ELR (cell line): ENCODE results near the gene CAPN7.
A peak's percentile ranks its signal among the peaks of the same experiment; 100 is the strongest.

Experiments
- DNase-seq: peaks from one replicate; pipeline ENCODE4 v3.0.0-alpha.2; 2015; ENCODE audit warnings: low read depth

CAPN7 gene

GRCh38 chr3:15246186-15246585 is 40.1 kb downstream of the CAPN7 start:
- no peak for DNase-seq

DNA sequence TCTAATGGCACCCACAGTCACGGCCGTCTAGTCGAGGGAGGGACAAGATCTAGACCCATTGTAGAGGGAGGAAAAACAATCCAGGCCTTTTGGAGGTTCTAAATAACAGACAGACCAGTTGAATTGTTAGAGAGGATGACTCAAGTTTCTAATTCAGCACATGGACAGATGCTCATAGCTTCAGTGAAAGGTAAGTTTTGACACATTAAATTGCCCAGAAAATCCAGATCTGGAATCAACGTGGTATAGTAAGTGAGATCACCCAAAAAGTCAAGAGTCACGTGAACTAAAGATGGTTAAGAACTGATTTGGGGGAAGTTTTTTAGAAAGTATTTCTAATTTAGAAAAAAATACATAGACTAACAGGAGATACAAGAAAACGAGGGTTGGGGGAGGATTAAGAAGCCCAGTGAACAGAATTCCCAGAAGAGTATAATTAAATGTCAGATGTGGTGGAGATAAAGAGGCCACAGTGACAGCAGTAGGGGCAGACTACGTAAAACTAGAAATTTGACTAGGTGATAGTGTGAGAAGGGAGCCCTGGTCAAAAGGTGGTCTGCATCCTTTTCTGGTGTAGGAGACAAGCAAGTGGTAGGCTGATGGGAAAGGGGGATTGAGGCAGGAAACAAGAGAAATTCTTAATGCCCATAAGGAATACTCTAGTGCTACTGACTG is 47.1 kb downstream of the CAPN7 start:
- no peak for DNase-seq

DNA sequence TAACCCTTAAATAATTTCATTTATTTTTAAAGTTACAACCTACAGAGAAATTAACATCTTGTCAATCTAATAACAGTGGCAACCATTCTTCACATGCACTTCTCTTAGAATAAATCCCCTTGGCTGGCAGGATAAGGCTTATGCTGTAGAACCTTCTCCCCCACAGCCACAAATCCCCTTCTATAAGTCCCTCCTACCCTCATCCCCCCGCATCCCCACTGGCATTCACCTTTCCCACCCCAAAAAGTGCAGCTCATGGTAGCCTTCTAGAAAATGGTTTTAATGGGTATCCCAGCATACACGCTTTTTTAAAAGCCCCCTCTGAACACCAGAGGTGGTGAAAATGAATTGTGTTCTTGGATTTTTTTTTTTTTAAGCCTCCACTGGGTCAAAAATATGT is 49.2 kb downstream of the CAPN7 start:
- no peak for DNase-seq

GRCh38 chr3:15256861-15257341 is 50.9 kb downstream of the CAPN7 start:
- no peak for DNase-seq

DNA sequence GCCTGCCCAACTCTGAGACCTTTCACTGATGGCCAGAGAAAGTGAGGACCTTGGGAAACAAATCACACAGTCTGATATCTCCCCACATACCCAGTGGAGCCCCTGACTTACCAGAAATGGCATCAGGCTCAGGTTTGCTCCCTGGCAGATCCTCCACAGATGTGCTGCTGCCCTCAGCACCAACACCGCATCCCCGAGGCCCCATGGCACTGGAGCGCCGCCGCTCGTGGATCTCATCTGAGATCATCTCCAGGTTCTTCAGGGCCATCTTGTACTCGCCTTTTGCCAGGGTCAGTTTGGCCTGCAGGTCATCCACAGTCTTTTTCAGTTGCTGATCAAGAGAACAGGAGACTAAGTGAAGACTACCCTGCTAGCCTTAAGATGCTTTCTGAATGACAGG is 52.7 kb downstream of the CAPN7 start:
- no peak for DNase-seq

DNA sequence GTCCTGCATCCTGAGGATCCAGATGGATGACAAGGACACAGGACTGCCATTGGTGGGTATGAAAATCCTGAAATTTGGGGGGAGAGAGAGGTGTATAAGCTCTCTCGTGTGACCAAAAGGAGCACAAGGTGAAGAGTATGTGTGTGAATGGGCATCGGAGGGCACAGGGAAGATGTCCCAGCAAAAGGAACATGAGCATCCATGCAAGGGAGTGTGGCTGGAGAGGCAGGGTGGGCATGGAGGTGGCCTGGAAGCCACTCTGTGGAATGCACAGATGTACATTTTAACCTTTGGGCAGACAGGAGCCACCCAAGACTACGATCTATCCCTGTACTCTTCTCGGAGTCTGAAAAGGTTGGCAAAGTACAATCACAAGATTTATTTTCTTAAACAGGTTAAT is 54.5 kb downstream of the CAPN7 start:
- DNase-seq, result no peak

DNA sequence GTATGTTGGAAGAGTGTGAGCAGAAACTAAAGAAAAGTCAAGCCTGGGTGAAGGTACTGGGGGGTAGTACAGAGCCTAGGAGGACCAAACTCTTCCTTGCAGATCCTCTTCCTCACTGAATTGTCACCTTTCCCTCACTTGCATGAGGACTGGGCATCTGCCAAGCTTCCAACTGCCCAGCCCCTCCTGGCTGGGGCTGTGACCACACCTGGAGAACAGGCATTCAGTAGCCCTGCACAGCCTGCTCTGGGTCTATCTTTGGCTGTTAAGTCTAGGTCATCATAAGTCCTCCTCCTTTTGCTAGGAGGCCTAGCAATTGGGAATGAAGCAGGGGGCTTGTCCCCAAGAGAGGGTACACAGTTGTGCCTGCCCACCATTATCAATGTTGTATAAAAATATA is 55.2 kb downstream of the CAPN7 start:
- DNase-seq, result no peak

DNA sequence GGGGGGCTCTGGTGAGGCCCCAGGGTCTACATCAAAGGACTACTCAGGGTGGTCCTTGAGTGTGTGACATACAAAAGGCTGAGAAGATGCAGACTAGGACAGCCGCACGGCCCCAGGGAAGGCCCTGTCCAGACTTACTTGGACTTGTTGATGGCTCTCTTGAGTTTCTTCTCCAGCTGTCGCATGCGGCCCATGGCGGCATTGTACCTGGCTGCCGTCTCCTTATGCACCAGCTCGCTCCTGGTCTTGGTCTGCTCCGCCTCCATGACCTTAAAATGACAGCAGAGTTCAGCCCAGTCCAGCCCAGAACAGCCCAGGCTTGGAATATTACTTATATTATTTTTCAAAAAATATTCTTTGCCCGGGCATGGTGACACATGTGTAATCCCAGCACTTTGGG is 56.0 kb downstream of the CAPN7 start:
- DNase-seq, result no peak

- no peak for DNase-seq
Measured at GRCh38 chr3:15263120-15263519, 57.1 kb downstream of the CAPN7 start.

GRCh38 chr3:15263926-15264325 is 57.9 kb downstream of the CAPN7 start:
- no peak for DNase-seq

- DNase-seq, result no peak
Measured at GRCh38 chr3:15264486-15264885, 58.4 kb downstream of the CAPN7 start.

DNA sequence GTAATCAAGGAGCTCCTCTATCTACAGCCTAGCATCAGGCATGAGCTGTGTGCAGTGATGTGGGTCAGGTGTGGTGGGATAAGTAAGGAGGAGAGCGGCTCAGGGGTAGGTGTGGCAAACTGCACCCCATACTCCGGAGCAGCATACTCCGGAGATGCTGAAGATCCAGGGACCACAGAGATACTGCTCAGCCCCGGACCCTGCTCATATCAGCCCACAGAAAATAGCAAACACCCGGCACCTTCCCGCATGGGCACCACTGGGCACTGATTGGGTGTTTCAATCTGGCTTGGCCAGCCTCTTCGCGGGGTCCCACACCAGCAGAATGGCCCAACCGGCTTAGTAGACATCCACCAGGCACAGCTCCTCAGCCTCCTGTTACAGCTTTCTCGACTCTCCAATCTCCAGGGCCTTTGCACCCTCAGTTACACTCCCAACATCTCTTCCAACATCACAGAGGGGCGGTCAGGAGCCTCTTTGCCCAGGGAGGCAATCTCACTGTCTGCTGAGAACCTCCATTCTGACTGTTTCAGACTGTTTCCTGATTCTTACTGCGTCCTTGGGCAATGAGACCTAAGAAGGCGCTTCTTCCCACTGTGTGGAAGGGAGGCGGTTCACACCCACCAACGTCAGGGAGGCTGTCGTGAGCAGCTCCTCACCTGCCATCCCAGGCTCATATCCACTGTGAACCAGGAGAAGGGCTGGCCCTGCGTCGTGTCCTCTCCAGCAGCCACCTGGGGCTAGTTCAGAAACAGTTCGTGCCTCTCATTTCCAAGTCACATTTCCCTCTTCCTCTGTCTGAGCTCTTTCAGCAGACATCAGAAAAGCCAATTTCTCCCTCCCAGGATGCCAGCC is 59.8 kb downstream of the CAPN7 start:
- no peak for DNase-seq

GRCh38 chr3:15266510-15267376 is 60.7 kb downstream of the CAPN7 start:
- no peak for DNase-seq

- DNase-seq, result no peak
Measured at GRCh38 chr3:15267502-15267901, 61.5 kb downstream of the CAPN7 start.

- peak; percentile 87 for DNase-seq
Measured at GRCh38 chr3:15268033-15268631, 62.1 kb downstream of the CAPN7 start.

- DNase-seq, result peak; percentile 98
Measured at GRCh38 chr3:15269091-15269989, 63.3 kb downstream of the CAPN7 start.

- DNase-seq, result no peak
Measured at GRCh38 chr3:15271030-15271429, 65.0 kb downstream of the CAPN7 start.

GRCh38 chr3:15271785-15272381 is 65.8 kb downstream of the CAPN7 start:
- no peak for DNase-seq

DNA sequence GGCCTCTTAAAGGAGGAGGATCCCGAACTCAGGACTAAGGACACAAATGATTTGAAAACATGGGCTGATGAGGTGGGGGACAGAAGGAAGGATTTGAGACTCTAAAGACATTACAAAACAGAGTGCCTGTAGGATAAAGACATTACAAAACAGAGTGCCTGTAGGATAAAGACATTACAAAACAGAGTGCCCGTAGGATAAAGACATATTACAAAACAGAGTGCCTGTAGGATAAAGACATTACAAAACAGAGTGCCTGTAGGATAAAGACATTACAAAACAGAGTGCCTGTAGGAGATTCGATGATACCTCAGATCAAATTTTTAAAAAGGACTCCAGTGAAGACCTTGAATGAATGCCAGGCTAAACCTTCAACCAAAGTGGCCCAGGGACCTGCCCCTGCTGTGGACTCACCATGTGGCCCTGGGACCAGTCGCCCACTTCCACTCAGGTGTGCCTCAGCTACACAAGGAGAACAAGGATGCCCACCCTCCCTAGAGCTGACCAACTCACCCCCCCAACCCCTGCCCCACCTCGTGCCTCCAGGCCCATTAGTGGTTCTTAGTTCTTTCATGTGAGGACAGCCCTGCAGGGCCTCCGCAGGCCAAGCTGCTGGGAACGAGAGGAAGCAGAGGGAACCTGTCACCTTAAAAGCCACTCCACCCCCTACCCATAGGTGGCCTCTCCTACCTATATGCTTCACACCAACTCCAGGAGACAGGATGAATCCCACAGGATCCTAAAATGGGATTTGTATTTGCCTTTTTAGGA is 66.6 kb downstream of the CAPN7 start:
- no peak for DNase-seq

GRCh38 chr3:15273227-15273626 is 67.2 kb downstream of the CAPN7 start:
- DNase-seq, result no peak
